Keratinocyte (primary cell): Measurements from ENCODE around the gene PCP2. TPM values are rescaled to one million over a fixed set of nuclear protein-coding genes. Genes with fewer than 3 reads are reported as not detected.

Experiments
- DNase-seq: peaks from one replicate; pipeline ENCODE4 v3.0.0-alpha.2; 2011; ENCODE audit warnings: low read depth, missing footprints, low spot score
- FAIRE-seq: peaks from 2 replicates; lab custom pipeline; 2011; peaks lifted over from hg19 to GRCh38; lab: Jason Lieb, UNC
- H2AFZ ChIP-seq: 2 replicates; pipeline ENCODE4 v1.6.0; 2012; ENCODE audit warnings: low read length, control low read depth, inconsistent platforms; ENCODE audit not compliant: control insufficient read depth
- H3K27ac ChIP-seq: 2 replicates; pipeline ENCODE4 v1.5.1; 2011; ENCODE audit warnings: low read length; ENCODE audit not compliant: control insufficient read depth, insufficient read depth
- H3K27me3 ChIP-seq: 3 replicates; pipeline ENCODE4 v1.6.0; 2011; ENCODE audit warnings: low read length; ENCODE audit not compliant: control insufficient read depth, insufficient read depth; ENCODE audit errors: extremely low read depth
- H3K36me3 ChIP-seq, 2 experiments: 2 replicates in 1 of 2; 3 replicates in 1 of 2; pipeline ENCODE4 v1.5.1; 2011; ENCODE audit warnings: low read length in 2 of 2, mild to moderate bottlenecking in 1 of 2; ENCODE audit not compliant: control insufficient read depth in 2 of 2, insufficient read depth in 2 of 2; ENCODE audit errors: extremely low read depth in 1 of 2
- H3K4me1 ChIP-seq: 3 replicates; pipeline ENCODE4 v1.5.1; 2011; ENCODE audit warnings: low read length; ENCODE audit not compliant: control insufficient read depth, insufficient read depth; ENCODE audit errors: extremely low read depth
- H3K4me2 ChIP-seq: 3 replicates; pipeline ENCODE4 v1.6.0; 2011; ENCODE audit warnings: low read depth, low read length; ENCODE audit not compliant: control insufficient read depth, insufficient read depth; ENCODE audit errors: extremely low read depth
- H3K4me3 ChIP-seq, 3 experiments: fragments of 200-600 bp in 1 of 3; sonication (generic) in 1 of 3; 2 replicates in 2 of 3; 3 replicates in 1 of 3; pipeline ENCODE4 v1.5.1; 2011 to 2016; ENCODE audit warnings: low read length in 3 of 3, mild to moderate bottlenecking in 3 of 3, control low read depth in 2 of 3, inconsistent platforms in 1 of 3, low read depth in 1 of 3, mixed read lengths in 1 of 3, mixed run types in 1 of 3, moderate library complexity in 1 of 3; ENCODE audit not compliant: control insufficient read depth in 2 of 3, insufficient read depth in 2 of 3; ENCODE audit errors: extremely low read depth in 1 of 3
- H3K79me2 ChIP-seq: 2 replicates; pipeline ENCODE4 v1.6.0; 2012; ENCODE audit warnings: low read length; ENCODE audit not compliant: control insufficient read depth, insufficient read depth
- H3K9ac ChIP-seq: 3 replicates; pipeline ENCODE4 v1.6.0; 2011; ENCODE audit warnings: low read length; ENCODE audit not compliant: control insufficient read depth, insufficient read depth; ENCODE audit errors: extremely low read depth
- H3K9me1 ChIP-seq: 3 replicates; pipeline ENCODE4 v1.6.0; 2011; ENCODE audit warnings: low read length; ENCODE audit not compliant: control insufficient read depth, insufficient read depth; ENCODE audit errors: extremely low read depth
- H3K9me3 ChIP-seq: 2 replicates; pipeline ENCODE4 v1.5.1; 2012; ENCODE audit warnings: low read depth, low read length; ENCODE audit not compliant: control insufficient read depth
- H4K20me1 ChIP-seq: 3 replicates; pipeline ENCODE4 v1.6.0; 2011; ENCODE audit warnings: low read length; ENCODE audit not compliant: control insufficient read depth, insufficient read depth; ENCODE audit errors: extremely low read depth
- EZH2 ChIP-seq: IDR thresholded peaks from one replicate; pipeline ENCODE4 v1.6.1; 2012; ENCODE audit warnings: inconsistent platforms, mild to moderate bottlenecking, low read length, moderate library complexity
- dilution Hi-C: fragments of 300-500 bp; cut with MboI; formaldehyde crosslinking; loops from one replicate; pipeline ENCODE4 v1.7.0; 2020; ENCODE audit warnings: low sequenced_read_pairs; ENCODE audit not compliant: extremely low pct_ligation_motif_present
- polyA plus RNA-seq, 5 experiments: library from polyadenylated mRNA; depleted of rRNA in 3 of 5; stranded (reverse) in 3 of 5; stranded (forward) in 1 of 5; unstranded in 1 of 5; fragments of >200 nt; gene quantifications; 1 replicate in 1 of 5; 2 replicates in 3 of 5; 3 replicates in 1 of 5; pipeline versions ENCODE4 v1.2.1 to v1.2.3, GENCODE V29; 2011 to 2012; ENCODE audit warnings: missing spikeins in 2 of 5, low read depth in 1 of 5, low replicate concordance in 1 of 5
- TF ChIP-seq, protein P1 (sequence below), 3 experiments: IDR thresholded peaks in 1 of 3; conservative IDR thresholded peaks in 1 of 3; optimal IDR thresholded peaks in 1 of 3; 2 replicates in 2 of 3; 3 replicates in 1 of 3; pipeline versions ENCODE3 to v1.5.1; 2011; ENCODE audit warnings: low read length in 3 of 3, mild to moderate bottlenecking in 3 of 3, moderate library complexity in 2 of 3, control low read depth in 1 of 3, inconsistent platforms in 1 of 3; ENCODE audit not compliant: insufficient read depth in 2 of 3; ENCODE audit errors: extremely low read depth in 1 of 3

The PCP2 gene
- polyA plus RNA-seq, 1 donor (not counting 4 experiments of a cell fraction or from before 2014, with no cell fraction given): not detected

DNA sequence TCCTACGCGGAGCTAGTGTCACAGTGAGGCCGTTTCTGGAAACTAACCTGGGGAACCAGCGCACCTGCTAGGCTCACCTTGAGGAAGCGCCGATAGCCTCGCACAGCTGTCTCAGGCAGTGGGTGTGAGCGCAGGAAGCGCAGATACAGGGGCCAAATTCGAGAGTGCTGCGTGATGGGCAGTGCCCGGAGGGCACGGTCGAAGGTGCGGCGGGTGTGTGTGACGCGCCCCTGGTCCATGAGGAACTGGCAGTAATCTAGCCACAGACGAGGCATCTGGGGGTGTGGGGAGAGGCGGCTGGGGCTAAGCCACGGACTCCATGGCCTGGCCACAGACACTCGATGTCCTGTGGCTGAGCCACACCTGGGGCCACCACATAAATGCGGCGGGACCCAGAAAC is 6.4 kb downstream of the PCP2 start:
- H3K36me3 ChIP-seq: peaks cover 13 to 18% of the 10 kb centered on the region in 2 experiments

GRCh38 chr19:7625763-7626372 is 7.7 kb downstream of the PCP2 start:
- TF ChIP-seq, protein P1, sequence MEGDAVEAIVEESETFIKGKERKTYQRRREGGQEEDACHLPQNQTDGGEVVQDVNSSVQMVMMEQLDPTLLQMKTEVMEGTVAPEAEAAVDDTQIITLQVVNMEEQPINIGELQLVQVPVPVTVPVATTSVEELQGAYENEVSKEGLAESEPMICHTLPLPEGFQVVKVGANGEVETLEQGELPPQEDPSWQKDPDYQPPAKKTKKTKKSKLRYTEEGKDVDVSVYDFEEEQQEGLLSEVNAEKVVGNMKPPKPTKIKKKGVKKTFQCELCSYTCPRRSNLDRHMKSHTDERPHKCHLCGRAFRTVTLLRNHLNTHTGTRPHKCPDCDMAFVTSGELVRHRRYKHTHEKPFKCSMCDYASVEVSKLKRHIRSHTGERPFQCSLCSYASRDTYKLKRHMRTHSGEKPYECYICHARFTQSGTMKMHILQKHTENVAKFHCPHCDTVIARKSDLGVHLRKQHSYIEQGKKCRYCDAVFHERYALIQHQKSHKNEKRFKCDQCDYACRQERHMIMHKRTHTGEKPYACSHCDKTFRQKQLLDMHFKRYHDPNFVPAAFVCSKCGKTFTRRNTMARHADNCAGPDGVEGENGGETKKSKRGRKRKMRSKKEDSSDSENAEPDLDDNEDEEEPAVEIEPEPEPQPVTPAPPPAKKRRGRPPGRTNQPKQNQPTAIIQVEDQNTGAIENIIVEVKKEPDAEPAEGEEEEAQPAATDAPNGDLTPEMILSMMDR (optimal IDR thresholded peaks at IDR 0.05 in 1 of 3, IDR thresholded peaks at IDR 0.05 in 1 of 3, conservative IDR thresholded peaks at IDR 0.05 in 1 of 3; ENCODE audit: extremely low read depth in 1 of 3, insufficient read depth in 2 of 3, low read length in 3 of 3): no peak
- TF ChIP-seq EZH2: no peak

More for the DNA sequence above, 6.4 kb downstream of the PCP2 start:
- H3K9me1 ChIP-seq: no peaks in the 10 kb centered on the region
- peaks cover 56% of the 10 kb centered on the region for H3K79me2 ChIP-seq
- H3K4me2 ChIP-seq: no peak overlapping the region
- dilution Hi-C loops: no loop called here
- no peak overlapping the region for H3K4me3 ChIP-seq
- H3K4me1 ChIP-seq: peaks cover 14% of the 10 kb centered on the region
- FAIRE-seq (no peak), DNase-seq (no peak)
- no peaks in the 10 kb centered on the region for H3K9me3 ChIP-seq
- no peak overlapping the region for H2AFZ ChIP-seq
- no peak overlapping the region for H3K9ac ChIP-seq
- H3K27ac ChIP-seq: no peak overlapping the region
- no peaks in the 10 kb centered on the region for H3K27me3 ChIP-seq
- TF ChIP-seq, protein P1 (optimal IDR thresholded peaks at IDR 0.05 in 1 of 3, IDR thresholded peaks at IDR 0.05 in 1 of 3, conservative IDR thresholded peaks at IDR 0.05 in 1 of 3; ENCODE audit: extremely low read depth in 1 of 3, insufficient read depth in 2 of 3, low read length in 3 of 3): no peak
- no peaks in the 10 kb centered on the region for H4K20me1 ChIP-seq

More at GRCh38 chr19:7625763-7626372, 7.7 kb downstream of the PCP2 start:
- no peak for DNase-seq
- no peaks in the 10 kb centered on the region for H4K20me1 ChIP-seq
- dilution Hi-C loops: no loop called here
- H3K4me1 ChIP-seq: peaks cover 14% of the 10 kb centered on the region
- peaks cover 50% of the 10 kb centered on the region for H3K79me2 ChIP-seq
- no peak overlapping the region for H3K4me2 ChIP-seq
- no peak overlapping the region for H2AFZ ChIP-seq
- H3K36me3 ChIP-seq: peaks cover 18 to 22% of the 10 kb centered on the region in 2 experiments
- H3K9ac ChIP-seq: no peak overlapping the region
- no peaks in the 10 kb centered on the region for H3K9me3 ChIP-seq
- no peaks in the 10 kb centered on the region for H3K27me3 ChIP-seq
- H3K4me3 ChIP-seq: no peak overlapping the region
- no peak overlapping the region for H3K27ac ChIP-seq
- no peak for FAIRE-seq
- no peaks in the 10 kb centered on the region for H3K9me1 ChIP-seq
